Hindlimb muscle (tissue), 1 donor: ENCODE data around the gene CCBE1. TPM values are rescaled to one million over a fixed set of nuclear protein-coding genes. Genes with fewer than 3 reads are reported as not detected.
"Not testable (repeated sequence)": the region's sequence is repeated elsewhere in the genome, so short reads cannot be mapped to it uniquely, and the experiment has no call there.

Experiments
- DNase-seq: peaks from one replicate; pipeline ENCODE4 v3.0.0-alpha.2; 2013
- polyA plus RNA-seq: library from polyadenylated mRNA; unstranded; fragments of 120-200 nt; gene quantifications from one replicate; pipeline ENCODE4 v1.2.1, GENCODE V29; 2013; ENCODE audit not compliant: insufficient read length

The CCBE1 gene
- polyA plus RNA-seq, 1 donor = 2.0 TPM

DNA sequence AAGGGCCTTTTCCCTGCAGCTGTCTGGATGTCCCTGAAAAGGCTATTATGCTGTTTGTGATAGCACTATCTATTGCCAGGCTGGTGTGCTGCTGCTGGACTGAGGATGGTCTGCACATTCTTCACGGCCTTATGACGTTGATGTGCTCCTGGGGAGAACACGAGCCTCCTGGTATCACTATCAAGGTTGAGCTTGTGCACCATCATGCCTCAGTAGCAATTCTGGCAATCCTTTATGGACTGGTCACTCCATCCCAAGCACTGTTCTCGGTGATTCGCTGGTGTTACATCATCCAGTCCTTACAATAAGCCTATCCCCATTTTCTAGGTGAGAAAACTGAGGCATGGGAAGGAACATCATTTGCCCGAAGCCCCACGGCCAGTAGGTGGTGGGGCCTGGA, 18.2 kb upstream of the CCBE1 start:
- DNase-seq = no peak

DNA sequence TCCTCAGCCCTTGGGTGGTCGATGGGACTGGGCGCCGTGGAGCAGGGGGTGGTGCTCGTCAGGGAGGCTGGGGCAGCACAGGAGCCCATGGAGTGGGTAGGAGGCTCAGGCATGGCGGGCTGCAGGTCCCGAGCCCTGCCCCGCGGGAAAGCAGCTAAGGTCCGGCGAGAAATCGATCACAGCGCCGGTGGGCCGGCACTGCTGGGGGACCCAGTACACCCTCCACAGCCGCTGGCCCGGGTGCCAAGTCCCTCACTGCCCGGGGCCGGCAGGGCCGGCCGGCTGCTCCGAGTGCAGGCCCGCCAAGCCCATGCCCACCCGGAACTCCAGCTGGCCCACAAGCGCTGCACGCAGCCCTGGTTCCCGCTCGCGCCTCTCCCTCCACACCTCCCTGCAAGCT, 16.9 kb upstream of the CCBE1 start:
- not testable (repeated sequence) for DNase-seq

DNA sequence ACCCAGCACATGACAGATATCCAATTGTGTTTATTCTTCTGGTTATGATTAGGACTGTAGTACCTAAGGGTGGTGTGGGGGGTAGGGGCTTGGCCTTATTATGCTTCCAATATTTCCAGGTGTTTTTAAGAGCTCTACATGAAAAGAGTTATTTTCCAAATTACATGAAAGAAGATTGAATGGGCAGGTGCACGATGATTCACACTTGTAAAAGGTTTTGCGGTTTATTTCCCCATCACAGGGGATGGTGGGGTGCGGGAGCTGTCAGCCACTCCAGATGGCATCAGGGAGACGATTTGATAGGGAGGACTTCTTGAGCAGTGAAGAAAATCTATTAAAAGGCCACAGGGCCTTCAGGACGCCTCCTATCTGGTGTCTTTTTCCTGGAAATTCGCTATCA, 15.1 kb upstream of the CCBE1 start:
- no peak for DNase-seq

DNA sequence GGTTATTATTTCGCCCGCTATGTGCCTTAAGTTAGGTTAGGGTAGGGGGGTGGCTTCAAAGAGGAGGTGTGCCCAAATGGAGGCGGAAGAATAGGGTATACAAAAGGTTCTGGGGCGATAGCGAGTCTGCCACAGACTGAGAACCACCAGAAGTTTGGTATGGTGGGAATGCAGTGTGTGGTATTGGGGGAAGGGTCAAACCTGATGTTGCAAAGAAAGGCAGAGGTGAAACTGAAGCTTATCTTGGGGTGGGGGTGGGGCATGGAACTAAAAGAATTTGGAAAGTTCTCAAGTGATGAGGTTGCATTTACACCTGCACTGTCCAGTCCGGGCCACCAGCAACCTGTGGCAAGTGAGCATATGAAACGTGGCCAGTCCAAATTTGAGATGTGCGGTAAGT, 11.8 kb upstream of the CCBE1 start:
- DNase-seq = no peak

DNA sequence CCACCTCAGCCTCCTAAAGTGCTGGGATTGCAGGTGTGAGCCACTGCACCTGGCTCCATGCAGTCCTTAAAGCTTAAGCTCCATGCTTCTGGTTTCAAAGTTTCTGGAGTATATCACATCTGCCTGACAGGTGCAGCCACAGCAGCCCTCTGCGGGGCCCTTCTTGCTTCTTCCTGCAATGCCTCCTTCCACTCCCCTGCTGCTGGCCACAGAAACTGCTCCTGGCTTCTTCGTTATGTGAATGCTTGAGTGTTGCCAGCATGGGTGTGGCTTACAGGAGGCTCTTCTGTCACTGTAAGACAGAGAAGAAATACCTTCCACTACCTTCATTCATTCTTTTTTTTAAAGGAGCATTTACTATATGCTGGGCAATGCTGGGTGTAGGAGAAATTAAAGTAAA, 10.1 kb upstream of the CCBE1 start:
- DNase-seq = no peak

DNA sequence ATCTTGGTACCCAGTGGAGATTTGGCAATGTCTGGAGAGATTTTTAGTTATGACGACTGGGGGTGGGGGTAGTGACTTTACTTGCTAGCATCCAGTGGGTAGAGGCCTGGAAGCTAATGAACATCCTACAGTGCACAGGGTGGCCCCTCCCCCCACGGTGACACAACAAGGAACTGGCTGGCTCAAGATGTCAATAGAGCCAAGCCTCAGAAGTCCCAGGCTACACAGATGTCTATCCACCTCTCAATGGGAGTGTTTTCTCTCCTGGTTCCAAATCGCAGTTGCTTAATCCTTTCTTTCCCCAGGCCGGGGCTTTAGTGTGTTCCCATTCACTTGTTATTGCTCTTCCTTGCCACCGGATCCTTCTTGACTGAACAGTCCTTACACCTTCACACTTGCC, 9.3 kb upstream of the CCBE1 start:
- no peak for DNase-seq

DNA sequence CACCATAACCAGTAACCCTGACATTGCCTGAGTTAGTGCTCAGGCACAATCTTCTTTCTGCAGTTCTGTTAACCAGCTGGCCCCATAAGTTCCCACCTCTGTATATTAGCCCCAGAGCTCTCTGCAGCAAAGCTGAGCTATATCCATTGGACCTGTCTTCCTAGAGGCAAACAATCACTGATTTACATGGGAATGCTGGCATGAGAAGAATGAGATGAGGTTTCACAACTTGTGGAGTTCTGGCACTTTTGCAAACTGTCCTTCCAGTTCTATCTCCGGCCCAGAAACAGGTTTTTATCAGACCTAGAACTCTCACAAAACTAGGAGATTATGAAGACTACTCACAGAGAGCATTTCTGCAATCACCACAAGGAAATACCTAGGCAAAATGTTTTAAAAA, 7.9 kb upstream of the CCBE1 start:
- DNase-seq = no peak

DNA sequence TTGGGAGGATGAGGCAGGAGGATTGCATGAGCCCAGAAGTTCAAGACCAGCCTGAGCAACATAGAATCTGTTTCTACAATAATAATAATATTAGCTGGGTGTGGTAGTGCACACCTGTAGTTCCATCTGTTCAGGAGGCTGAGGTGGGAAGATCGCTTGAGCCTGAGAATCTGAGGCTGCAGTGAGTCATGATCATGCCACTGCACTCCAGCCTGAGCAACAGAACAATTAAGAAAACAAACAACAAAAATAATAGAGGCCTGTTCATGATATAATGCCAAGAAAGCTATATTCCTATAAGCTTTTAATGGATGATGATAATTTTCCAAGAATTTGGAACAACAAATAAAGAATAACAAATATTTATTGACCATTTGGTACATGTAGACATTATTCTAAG, 6.9 kb upstream of the CCBE1 start:
- DNase-seq = no peak

DNA sequence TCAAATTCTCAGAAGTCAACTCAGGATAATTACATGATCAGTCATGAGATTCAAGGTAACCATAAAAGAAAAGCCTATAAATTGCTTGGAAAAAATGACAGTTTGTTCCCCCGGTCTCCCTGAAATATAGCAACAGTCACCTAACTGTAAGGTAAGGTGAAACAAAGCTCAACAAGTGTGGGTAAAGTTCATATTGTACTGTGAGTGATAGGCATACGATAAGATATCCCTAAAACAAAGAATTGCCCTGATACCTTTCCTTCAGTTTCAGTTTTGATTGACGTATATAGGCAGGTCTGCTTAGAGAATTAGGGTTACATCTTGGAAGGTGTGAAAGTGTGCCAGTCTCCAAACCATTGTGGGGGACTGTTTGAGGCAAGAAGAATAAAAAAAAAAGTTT, 4.0 kb upstream of the CCBE1 start:
- DNase-seq = no peak

DNA sequence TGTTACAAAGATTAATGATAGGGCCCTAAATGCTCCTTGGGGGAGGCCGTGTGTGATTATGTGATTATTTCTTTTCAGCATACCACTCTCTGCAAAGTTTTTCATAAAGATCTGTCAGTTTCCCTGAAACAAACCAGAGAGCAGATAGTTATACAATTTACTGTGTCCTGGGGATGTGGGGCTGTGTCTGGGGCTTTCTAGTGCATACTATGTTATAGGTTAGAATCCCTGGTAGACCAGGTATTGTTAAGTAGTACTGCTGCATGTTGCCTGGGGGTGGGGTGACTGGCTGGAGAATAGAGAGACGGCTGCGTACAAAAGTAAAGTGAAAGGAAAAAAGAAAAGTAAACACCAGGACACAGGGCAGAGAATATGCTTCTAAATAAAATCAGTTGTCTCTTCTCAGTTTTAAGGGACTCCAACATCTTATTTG, 3.3 kb upstream of the CCBE1 start:
- no peak for DNase-seq

DNA sequence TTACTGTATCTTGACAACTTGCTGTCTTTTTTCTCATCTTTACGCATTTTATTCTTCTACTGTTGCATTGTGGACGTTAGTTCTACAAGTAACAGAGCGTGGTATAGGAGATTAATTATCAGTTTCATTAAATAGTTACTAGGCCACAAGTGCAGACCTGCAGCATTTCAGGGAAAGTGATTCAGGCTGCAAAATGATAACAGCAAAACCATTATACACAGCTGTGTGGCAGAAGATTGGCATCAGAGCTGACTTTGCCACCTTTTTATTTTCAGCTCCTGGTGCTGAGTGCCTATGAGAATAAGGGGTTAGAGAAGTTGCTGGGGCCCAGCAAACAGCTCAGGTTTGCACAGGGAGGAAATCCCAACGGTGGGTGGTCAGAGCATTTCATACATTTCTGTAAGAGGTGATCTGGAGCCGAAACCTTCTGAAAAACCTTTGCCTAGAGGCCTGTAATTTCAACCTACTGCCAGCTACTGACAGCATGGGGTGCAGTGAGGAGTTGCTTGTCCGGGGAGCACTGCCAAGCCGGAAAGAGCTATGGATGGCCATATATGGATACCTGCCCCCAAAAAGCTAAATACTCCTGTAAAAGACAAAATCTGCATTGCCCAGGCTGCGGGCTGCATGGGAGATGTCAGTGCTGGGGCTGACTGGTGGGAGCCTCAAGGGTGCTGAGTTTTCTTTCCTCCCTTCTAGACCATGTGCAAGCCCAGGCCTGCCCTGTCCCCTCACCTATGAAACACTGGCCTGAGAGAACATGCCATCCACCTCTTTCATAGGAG, 2.7 kb upstream of the CCBE1 start:
- DNase-seq = no peak

DNA sequence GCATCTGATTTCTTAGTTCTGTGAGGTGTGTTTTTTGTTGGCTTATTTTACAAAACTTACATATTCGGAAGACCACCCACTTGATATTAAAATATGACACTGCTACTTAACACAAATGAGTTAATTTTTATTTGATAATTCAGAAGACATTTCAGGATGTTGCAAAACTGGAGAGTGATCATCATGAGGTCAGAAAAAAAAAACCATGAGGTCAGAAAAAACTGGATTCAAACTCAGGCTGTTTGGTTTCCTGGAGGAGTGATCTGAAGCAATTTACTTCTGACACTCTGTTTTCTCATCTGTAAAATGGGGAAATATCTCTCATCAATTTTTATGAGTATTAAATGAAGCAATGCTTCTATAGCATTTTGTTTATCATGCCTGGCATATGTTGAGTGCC, 1.8 kb upstream of the CCBE1 start:
- DNase-seq = no peak

DNA sequence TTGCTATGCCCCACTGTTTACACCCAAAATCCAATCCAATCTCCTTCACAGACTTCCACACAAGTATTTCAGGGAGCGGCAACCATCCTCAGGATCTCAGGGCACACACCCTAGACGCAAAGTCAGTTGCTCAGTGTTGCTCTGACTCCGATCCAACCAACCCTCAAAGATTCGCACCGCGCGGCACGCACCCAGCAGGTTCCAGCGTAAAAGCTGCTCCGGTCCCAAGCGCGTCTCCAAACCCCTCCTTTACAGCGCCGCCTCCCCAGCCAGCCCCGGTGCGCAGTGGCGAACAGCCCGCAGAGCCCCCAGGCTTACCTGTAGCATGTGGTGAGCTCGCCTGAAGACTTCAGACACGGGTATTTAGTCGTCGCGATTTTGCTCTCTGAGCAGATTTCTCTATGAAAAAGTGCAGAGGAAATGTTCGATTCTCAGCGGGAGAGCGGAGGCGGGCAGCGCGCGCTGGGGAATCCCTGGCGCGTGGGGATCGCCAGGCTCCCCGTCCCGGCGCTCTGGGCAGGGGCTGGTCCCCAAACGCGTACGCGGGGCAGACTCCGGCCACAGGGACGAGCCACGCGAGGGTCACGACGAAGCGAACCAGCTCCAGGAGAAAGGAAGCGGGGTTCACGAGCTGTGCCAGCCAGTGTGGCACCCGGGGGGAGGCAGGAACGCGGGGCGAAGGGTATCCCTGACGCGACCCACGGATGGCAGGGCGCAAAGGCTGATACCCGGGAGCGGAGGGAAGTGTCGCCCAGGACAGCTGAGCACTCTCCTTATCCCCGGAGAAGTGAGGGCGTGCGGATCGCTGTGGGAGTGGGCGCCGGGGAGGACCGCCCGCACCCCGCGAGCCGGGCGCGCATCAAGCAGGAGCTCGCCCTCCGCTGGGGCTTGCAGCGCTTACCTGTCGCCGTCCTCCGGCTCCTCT, 650 bp downstream of the CCBE1 start:
- DNase-seq = no peak

DNA sequence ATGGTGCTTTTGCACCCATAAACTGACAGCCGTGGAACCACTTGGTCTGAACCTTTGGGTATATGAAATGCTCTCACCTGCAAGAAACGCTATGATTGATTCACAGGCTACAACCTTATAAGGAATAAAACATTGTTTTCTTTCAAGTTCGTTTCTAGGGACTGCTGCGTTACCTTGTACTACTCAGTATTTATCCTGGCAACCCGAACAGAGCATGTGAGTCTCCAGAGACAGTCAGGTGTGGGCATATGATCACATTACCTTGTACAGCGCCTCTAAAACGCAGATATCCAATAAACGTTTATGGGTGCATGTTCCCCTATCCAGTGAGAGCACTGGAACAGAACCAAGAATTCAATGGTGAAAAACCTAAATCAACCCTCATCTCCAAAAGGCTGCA, 1.7 kb downstream of the CCBE1 start:
- DNase-seq = no peak

DNA sequence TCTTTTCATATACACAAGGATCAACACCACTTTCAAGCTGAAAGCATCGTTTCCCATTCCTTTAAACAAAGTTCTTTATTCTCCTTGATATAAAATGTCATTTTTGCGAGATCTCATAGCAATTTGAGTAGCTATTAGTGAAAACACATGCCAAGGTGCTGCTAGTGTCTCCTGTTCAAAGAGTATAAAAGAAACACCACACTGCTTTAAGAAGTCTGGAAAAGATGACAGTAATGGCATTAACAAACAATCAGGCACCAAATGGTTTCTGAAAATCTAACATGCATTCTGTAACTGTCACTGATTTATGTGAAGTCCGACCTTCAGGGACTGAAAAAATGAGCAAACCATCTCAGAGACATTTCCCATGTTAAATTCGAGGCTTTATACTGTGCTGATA, 2.4 kb downstream of the CCBE1 start:
- no peak for DNase-seq

DNA sequence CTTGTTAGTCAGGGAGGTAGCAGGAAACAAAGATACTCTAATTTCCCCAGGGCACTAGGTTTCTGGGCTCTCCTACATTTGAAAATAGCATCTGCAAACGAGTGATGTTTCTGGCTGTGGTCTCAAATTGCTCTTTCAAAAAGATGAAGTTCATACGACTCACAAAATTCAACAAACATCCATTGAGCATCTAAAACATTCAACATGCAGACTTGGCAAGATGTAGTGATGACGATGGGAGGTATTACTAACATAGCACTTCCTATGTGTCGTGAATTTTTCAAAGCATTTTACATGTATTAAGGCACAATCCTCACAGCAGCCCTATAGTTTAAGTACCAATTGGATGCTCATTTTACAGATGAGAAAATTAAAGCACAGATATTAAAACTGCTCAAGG, 5.2 kb downstream of the CCBE1 start:
- DNase-seq = no peak

DNA sequence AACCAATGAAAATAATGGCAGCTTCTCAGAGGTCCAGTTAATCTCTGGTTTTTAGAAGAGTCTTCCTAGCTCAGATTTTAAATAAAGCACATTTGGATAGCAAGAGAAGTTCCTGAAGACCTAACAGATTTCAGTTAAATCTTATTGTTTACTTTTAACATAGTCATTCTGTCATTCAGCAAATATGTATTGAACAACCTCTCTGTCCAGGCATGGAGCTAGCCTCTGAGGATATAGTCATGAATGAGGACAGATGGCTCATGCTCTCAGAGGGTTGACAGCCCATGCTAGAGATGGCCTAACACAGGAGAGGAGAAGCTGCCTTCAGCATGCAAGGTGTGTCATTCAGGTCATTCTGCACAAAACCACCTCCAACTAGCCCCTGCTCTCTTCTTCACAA, 6.2 kb downstream of the CCBE1 start:
- DNase-seq = no peak

DNA sequence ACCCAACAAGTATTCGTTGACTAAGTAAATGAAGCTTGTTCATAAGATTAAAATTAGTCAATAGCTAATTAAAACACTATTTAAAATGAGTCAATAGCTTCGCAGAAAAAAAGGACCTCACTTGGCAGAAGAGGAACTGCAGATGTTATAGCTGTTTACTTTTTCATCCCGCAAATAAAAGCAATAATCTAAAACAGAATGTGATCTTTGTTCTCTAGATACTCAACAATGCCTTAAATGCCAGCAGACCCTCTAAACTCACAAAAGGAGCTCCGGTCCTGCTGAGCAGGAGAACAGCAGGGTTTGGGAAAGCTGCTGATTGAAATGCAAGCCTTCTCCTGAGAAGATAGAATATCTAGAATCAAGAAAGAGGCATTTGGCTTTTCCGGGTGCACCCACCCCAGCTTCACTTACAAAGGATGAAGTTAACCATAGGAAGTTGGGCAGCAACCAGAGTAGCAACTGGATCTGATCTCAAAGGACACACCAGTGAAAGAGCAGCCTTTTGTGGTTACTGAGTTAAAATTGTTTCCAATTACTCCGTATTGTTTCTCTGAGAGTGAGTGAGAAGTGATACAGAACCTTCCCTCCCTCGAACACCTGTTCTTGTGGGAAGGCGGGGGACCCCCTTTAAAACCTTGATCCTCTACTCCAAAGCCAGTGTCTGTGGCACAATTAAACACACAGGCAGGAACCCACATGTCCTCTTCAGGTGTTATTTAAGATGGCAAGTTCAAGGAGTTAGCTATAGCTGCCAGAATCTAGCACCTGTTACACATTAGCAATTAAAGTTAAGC, 6.8 kb downstream of the CCBE1 start:
- no peak for DNase-seq

DNA sequence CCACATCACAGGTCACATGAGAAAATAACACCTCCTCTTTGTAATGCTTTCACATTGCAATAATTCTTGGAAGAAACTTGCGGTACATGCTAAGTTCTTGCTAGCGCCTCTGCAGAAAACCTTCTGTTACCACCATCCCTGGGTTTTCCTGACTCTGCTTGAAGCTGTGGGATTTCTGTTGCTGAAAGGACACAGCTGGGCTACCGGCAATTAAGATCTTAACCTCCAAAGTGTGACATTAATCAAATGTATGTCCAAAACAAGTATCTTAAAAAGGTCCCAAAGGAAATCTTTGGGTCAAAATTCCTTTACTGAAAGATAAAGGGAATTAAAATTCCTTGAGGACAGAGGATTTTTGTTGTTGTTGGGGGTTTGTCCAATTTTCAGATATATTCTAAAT, 7.5 kb downstream of the CCBE1 start:
- no peak for DNase-seq

DNA sequence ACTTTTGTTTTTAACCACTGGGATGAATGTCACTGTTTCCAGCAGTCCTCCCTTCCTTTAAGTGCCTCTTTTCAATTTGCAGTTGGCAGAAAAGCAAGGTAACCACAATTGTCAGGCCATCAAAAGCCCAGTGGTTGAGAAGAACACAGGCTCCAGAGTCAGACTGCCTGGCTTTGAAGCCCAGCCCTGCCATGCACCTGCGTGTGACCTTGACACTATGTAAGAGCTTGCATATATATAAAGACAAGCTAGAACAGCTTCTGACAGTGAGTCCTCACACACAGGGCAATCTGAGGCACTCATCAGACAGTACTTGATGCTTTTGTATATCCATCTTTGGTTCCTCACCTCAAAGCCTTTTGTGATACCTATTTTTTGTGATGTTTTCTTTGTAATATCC, 11.0 kb downstream of the CCBE1 start:
- no peak for DNase-seq

DNA sequence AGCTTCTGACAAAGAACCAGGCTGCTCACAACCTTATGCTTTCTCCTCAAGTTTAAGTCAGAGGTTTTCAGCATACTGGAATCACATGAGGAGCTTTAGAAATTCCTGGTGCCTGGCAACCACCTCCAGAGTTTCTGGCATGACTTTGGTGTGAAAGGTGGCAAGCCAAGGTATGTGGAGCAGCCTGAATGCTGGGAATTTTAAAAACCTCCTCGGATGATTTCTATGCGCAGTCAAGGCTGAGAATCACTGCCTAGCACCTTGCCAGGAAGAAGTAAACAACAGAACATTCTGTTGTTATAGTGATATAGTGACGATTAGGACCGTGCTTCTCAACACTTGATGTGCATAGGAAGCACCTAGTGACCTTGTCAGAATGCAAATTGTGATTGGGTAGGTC, 11.7 kb downstream of the CCBE1 start:
- DNase-seq = no peak

DNA sequence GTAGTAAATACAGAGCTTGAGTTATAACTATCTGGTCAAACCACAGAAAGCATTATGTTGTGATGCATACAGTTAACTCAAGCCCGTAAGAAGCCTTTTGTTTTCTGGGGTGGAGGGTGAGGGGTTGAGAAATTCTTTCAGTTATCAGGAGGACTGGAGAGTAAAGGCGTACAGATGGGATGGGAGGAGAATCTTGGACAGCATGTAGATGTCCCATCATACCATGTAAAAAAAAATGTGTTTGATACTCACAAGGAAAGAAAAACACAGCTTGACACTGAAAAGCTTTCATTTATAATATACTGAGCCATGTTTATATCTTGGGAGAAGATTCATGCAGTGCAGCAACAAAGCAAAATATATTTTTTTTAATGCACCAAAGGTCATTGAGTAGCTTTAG, 12.4 kb downstream of the CCBE1 start:
- DNase-seq = no peak

DNA sequence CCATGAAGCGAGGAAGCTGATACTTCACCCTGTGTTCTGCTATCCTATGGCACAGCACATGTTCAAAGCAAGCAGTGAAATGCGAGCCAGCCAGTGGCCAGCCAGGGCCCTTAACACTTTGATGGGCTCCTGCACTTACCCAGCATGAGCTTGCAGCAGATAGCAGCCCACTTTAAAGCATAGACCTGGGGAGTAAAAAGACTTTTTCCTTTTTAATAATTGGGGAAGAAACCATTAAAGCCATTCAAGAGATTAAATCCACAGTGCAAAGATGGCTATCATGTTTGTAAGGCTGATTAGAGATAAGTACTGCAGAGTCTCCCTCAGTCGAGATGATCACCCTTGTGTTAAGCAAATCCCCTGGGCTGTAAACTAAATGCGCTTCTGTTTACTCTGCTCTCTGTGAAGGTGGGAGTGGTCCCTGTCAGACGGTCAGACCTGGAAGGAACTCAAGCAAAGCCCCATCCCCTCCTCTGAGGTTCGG, 15.7 kb downstream of the CCBE1 start:
- DNase-seq = no peak
